ENCODE results near the gene GMCL1.

The GMCL1 gene

GRCh38 chr2:69789175-69789721 lies 40.2 kb upstream of the GMCL1 start:
- DNase-seq (ENCODE audit: extremely low read depth, low read depth): no peak
- no peak overlapping the region for H3K4me3 ChIP-seq (replicated peaks; ENCODE audit: low read depth, low read length)

GRCh38 chr2:69789772-69790600 lies 39.5 kb upstream of the GMCL1 start:
- no peak overlapping the region for H3K4me3 ChIP-seq (replicated peaks; ENCODE audit: low read depth, low read length)
- TF ChIP-seq CTCF (IDR thresholded peaks at IDR 0.05; ENCODE audit: low read depth, low read length, missing control alignments): no peak
- no peak for DNase-seq (ENCODE audit: extremely low read depth, low read depth)

More at GRCh38 chr2:69789175-69789721, 40.2 kb upstream of the GMCL1 start:
- no peak for TF ChIP-seq CTCF (IDR thresholded peaks at IDR 0.05; ENCODE audit: low read depth, low read length, missing control alignments)

DNA sequence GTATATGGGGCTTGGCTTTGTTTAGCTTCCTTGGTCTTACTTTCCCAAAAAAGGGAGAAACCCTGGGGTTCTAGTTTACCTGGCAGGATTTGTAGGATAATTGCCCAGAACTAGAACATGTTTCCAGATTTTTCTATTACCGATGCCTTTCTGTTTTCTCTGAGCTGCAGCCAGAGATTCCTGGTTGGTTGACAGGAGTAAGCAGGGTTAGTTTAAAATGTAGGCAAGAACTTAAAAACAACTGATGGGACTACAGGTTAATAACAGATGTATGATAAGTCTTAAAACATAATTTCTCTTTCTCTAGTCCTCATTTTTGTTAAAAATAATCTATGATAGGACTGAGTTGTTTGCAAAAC lies 38.9 kb upstream of the GMCL1 start:
- H3K4me3 ChIP-seq (replicated peaks; ENCODE audit: low read depth, low read length): no peak overlapping the region
- no peak for DNase-seq (ENCODE audit: extremely low read depth, low read depth)
- no peak for TF ChIP-seq CTCF (IDR thresholded peaks at IDR 0.05; ENCODE audit: low read depth, low read length, missing control alignments)

GRCh38 chr2:69791045-69791444 lies 38.4 kb upstream of the GMCL1 start:
- no peak overlapping the region for H3K4me3 ChIP-seq (replicated peaks; ENCODE audit: low read depth, low read length)
- no peak for TF ChIP-seq CTCF (IDR thresholded peaks at IDR 0.05; ENCODE audit: low read depth, low read length, missing control alignments)
- DNase-seq (ENCODE audit: extremely low read depth, low read depth): no peak

DNA sequence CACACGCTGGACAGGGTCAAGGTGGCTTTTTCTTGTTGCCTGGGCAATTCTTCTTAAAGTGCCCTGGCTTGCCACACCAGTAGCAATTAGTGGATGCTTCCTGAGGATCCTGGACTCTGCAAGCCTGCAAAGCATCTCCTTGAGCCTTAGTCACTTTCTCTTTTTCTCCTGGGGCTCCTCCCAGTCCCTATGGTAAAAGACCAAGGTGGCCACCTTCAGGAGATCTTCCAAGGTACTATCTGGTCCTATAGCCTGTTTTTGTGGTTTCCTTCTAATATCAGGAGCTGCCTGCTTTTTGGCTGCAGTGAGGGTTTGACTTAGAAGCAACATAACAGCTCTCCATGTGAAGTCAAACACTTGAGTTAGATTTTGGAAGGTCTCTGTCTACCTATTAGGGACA lies 33.3 kb upstream of the GMCL1 start:
- H3K4me3 ChIP-seq (replicated peaks; ENCODE audit: low read depth, low read length): no peak overlapping the region
- DNase-seq (ENCODE audit: extremely low read depth, low read depth): no peak
- no peak for TF ChIP-seq CTCF (IDR thresholded peaks at IDR 0.05; ENCODE audit: low read depth, low read length, missing control alignments)

- no peak for DNase-seq (ENCODE audit: extremely low read depth, low read depth)
- TF ChIP-seq CTCF (IDR thresholded peaks at IDR 0.05; ENCODE audit: low read depth, low read length, missing control alignments): no peak
- no peak overlapping the region for H3K4me3 ChIP-seq (replicated peaks; ENCODE audit: low read depth, low read length)
These were observed 32.2 kb upstream of the GMCL1 start for GRCh38 chr2:69797235-69797634.

Data from HFF-Myc (cell line).